HEK293T (cell line): ENCODE results near the gene PDGFA.

Source experiments
- ARNT ChIP-seq: fragments of 450-650 bp; IDR thresholded peaks from 2 replicates; pipeline ENCODE4 v1.6.1; 2017; ENCODE audit warnings: mild to moderate bottlenecking
- BHLHE40 ChIP-seq: fragments of 450-650 bp; IDR thresholded peaks from 2 replicates; pipeline ENCODE4 v1.6.1; 2016; ENCODE audit warnings: mild to moderate bottlenecking, moderate library complexity, borderline replicate concordance
- CTBP1 ChIP-seq: fragments of 450-650 bp; IDR thresholded peaks from 2 replicates; pipeline ENCODE4 v1.6.1; 2016; ENCODE audit warnings: borderline replicate concordance
- FOXA1 ChIP-seq: fragments of 450-650 bp; IDR thresholded peaks from 2 replicates; pipeline ENCODE4 v1.6.1; 2016; ENCODE audit warnings: mild to moderate bottlenecking
- FOXK2 ChIP-seq: fragments of 450-650 bp; IDR thresholded peaks from 2 replicates; pipeline ENCODE4 v1.6.1; 2016; ENCODE audit warnings: mild to moderate bottlenecking
- FOXM1 ChIP-seq: fragments of 450-650 bp; IDR thresholded peaks from 2 replicates; pipeline ENCODE4 v1.6.1; 2017; ENCODE audit warnings: mild to moderate bottlenecking, borderline replicate concordance
- L3MBTL2 ChIP-seq: fragments of 450-650 bp; conservative IDR thresholded peaks from 2 replicates; pipeline ENCODE4 v1.6.1; 2016; ENCODE audit warnings: mild to moderate bottlenecking
- LEF1 ChIP-seq: fragments of 450-650 bp; IDR thresholded peaks from 2 replicates; pipeline ENCODE4 v1.6.1; 2017; ENCODE audit warnings: mild to moderate bottlenecking, borderline replicate concordance
- NFRKB ChIP-seq: fragments of 450-650 bp; IDR thresholded peaks from 2 replicates; pipeline ENCODE4 v1.6.1; 2016; ENCODE audit warnings: mild to moderate bottlenecking, moderate library complexity
- PKNOX1 ChIP-seq: fragments of 450-650 bp; IDR thresholded peaks from 2 replicates; pipeline ENCODE4 v1.6.1; 2016
- SP1 ChIP-seq: fragments of 450-650 bp; IDR thresholded peaks from 2 replicates; pipeline ENCODE4 v1.6.1; 2017
- SUZ12 ChIP-seq: fragments of 450-650 bp; IDR thresholded peaks from 2 replicates; pipeline ENCODE4 v1.6.1; 2016; ENCODE audit warnings: mild to moderate bottlenecking
- TARDBP ChIP-seq: fragments of 450-650 bp; IDR thresholded peaks from 2 replicates; pipeline ENCODE4 v1.6.1; 2016

- TF ChIP-seq SUZ12 (no peak), TARDBP (no peak), PKNOX1 (no peak), ARNT (no peak), FOXM1 (no peak), FOXA1 (no peak), SP1 (no peak), LEF1 (no peak), L3MBTL2 (no peak), BHLHE40 (no peak), NFRKB (no peak), CTBP1 (no peak), FOXK2 (no peak)
Observed at GRCh38 chr7:518630-519483, 789 bp downstream of the PDGFA start.
